HAP-1 (cell line): Measurements from ENCODE around the gene COL4A1.

Experiments used
- DNase-seq, 2 experiments: peaks; one replicate each; pipeline ENCODE4 v3.0.0-alpha.2; 2016 to 2020; ENCODE audit warnings: low spot score in 2 of 2
- H3K27me3 ChIP-seq: fragments of 250-450 bp; sonication (Bioruptor Pico); 2 replicates; pipeline ENCODE4 v1.5.1; 2020; ENCODE audit warnings: low read depth, mild to moderate bottlenecking, moderate library complexity
- H3K36me3 ChIP-seq: fragments of 250-450 bp; sonication (Bioruptor Pico); replicated peaks from 2 replicates; pipeline ENCODE4 v1.5.1; 2020; ENCODE audit warnings: mild to moderate bottlenecking
- H3K4me1 ChIP-seq: fragments of 250-450 bp; sonication (Bioruptor Pico); 2 replicates; pipeline ENCODE4 v1.5.1; 2020; ENCODE audit warnings: mild to moderate bottlenecking
- H3K4me3 ChIP-seq: fragments of 250-450 bp; sonication (Bioruptor Pico); 2 replicates; pipeline ENCODE4 v1.5.1; 2020; ENCODE audit warnings: mild to moderate bottlenecking, moderate library complexity
- H3K9me3 ChIP-seq: fragments of 250-450 bp; sonication (Bioruptor Pico); 2 replicates; pipeline ENCODE4 v1.5.1; 2020; ENCODE audit warnings: mild to moderate bottlenecking, moderate library complexity
- in situ Hi-C: fragments of 300-500 bp; cut with MboI; formaldehyde crosslinking; loops from 3 replicates; pipeline ENCODE4 v1.14.3; 2020; ENCODE audit warnings: low sequenced_read_pairs, inconsistent platforms, mixed read lengths

COL4A1 gene

DNA sequence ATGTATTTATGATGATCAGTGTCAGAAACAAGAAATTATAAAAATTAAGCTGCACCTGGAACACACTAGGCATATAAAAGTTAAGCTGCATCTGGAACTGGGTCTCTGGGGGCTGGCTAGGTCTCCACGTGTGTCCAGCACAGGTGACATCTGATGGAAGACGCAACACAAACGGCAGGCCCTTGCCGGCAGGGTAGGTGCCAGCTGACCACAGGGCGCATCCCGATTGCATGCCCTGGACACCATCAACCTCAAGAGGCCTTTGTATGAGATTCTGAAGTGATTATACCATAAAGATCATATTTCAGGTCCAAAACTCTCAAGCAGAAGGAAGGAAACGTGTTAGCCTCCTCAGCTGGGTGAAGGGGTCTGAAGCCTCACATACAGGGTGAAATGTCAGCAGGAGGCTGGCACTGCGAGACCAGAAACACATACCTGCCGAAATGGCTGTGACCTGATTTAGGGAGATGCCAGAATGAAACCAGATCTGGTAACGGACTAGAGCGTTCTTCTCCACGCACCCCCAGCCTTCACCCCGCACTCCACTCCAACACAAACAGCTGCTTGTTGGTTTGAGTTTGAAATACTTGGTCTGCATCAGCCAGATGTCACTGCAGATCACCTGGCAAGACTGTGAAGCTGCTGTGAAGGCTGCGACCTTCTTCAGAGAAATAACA is 37.3 kb downstream of the COL4A1 start:
- no peak for DNase-seq
- Histone ChIP-seq H3K36me3 (no peaks in the 10 kb centered on the region), H3K4me3 (no peak overlapping the region), H3K4me1 (no peaks in the 10 kb centered on the region), H3K9me3 (no peaks in the 10 kb centered on the region), H3K27me3 (no peaks in the 10 kb centered on the region)
- in situ Hi-C loops = no loop called here

DNA sequence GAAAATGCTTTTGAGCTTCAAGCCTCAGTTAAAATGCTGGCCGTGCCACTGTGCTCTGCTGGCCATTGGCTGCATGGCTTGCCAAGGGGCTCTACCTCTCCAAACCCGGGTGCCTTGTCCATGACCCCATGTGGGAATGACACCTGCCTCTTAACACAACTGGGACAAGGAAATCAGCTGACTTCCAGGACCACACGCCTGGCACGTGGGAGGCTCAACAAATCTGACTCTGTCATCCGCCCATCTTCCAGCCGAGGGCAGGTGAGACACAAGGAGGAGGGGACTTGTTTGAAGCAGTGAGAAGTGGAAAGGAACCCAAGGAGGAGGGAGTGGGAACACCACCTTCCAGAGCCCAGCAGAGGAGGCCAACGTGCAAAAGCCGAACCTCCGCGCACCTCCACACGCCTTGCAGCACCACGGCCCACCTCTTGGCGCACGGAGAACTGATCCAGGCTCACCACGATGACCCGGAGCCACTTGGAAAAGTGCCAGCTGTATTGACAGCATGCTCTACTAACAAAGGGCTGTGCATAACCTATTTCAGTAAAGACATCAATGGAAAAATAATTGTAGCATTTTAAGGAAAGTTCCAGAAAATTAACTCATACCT is 38.3 kb downstream of the COL4A1 start:
- Histone ChIP-seq H3K4me3 (no peak overlapping the region), H3K36me3 (no peaks in the 10 kb centered on the region), H3K27me3 (no peaks in the 10 kb centered on the region), H3K4me1 (no peaks in the 10 kb centered on the region), H3K9me3 (no peaks in the 10 kb centered on the region)
- in situ Hi-C loops = no loop called here
- no peak for DNase-seq

DNA sequence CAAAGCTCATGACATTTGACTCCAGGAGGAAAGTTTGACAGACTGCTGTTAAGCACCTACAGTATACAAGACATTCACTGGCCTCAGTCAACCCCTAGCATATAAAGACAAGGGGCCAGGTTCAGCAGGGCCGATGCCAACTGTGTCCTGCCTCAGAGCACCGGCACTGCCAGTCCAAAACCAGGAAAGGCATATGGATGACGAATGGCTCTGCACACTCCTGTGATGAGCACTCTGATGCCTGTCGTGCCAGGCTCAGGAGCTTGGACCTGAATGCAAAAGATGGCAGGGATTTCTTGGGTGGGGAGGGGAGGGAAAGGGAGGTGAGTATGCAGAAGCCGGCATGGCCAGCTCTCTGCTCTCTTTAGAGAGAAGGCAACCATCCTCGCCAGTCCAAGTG is 38.9 kb downstream of the COL4A1 start:
- no peak for DNase-seq
- in situ Hi-C loops = no loop called here

DNA sequence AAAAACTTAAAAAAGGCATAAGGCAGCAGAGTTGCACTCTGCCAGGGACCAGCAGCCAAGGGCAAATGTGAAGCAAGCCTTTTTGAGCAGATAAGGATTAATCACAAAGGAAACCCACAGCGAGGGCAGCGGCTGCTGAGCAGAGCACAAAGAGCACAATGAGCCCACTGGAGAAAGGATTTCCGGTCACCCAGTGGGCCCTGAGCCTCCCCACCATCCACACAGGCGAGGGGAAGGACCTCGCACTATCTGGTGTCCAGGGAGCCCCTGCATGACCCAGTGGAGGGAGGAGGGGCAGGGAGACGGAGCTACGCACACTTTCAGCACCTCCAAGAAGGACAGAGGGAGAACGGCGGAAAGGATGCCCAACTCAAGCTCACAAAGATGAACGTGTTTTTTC is 40.0 kb downstream of the COL4A1 start:
- DNase-seq = no peak
- in situ Hi-C loops = no loop called here
- H3K27me3 ChIP-seq = no peaks in the 10 kb centered on the region
- no peaks in the 10 kb centered on the region for H3K4me1 ChIP-seq
- no peaks in the 10 kb centered on the region for H3K36me3 ChIP-seq
- no peaks in the 10 kb centered on the region for H3K9me3 ChIP-seq
- H3K4me3 ChIP-seq = no peak overlapping the region

More for the DNA sequence above, 38.9 kb downstream of the COL4A1 start:
- Histone ChIP-seq H3K4me1 (no peaks in the 10 kb centered on the region), H3K4me3 (no peak overlapping the region), H3K9me3 (no peaks in the 10 kb centered on the region), H3K27me3 (no peaks in the 10 kb centered on the region), H3K36me3 (no peaks in the 10 kb centered on the region)

DNA sequence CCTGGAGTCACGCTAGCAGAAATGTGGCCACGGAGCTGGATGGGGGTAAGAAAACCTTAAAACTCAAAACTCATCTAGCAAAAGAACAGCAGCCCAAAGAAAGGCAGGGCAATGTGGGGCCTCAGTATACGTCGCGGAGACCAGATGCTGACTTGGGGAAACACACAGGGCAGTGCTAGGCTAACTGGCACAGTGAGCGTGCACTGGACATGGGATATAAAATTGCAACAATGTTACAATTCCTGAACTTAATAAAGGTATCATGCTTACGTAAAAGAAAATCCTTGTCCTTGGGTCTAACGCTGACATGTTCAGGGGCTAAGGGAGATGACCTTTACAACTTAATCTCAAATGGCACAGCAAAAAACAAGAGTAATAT is 40.5 kb downstream of the COL4A1 start:
- Histone ChIP-seq H3K27me3 (no peaks in the 10 kb centered on the region), H3K9me3 (no peaks in the 10 kb centered on the region), H3K4me3 (no peak overlapping the region), H3K4me1 (no peaks in the 10 kb centered on the region), H3K36me3 (no peaks in the 10 kb centered on the region)
- DNase-seq = no peak
- in situ Hi-C loops = no loop called here

DNA sequence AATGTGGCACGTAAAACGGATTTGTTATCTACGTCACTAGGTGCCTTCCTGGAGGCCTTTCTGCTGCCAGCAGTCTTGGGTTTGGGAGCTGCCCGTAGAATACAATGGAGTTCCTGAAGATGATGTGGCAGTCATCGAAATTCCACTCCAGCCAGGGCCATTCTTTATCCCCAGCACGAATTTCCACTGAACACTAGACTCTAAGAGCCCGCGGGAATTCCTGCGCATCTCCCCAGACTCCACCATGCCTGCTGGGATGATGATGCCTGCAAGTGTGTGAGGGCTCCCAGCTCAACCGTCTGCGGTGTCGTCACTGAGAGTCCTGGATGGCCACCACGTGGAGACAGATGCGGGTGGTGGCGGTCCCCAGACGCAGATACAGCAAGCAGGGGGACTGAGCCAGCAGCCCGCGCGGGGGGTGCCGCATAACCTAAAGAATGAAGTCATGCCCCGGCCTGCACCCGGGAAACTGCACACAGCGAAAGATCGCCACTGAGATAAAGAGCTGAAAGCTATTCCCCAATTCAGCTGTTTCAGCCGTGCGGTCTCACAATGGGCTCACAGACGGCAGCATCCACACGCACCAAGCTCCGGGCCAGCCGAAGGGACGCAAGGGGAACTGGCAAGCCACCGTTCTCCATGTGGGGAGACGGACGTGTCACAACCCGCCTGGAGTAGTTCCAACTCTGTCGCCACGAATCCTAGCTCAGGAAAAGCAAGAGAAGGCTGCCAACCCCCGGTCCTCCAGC is 41.1 kb downstream of the COL4A1 start:
- Histone ChIP-seq H3K36me3 (no peaks in the 10 kb centered on the region), H3K4me3 (no peak overlapping the region), H3K4me1 (no peaks in the 10 kb centered on the region), H3K27me3 (no peaks in the 10 kb centered on the region), H3K9me3 (no peaks in the 10 kb centered on the region)
- in situ Hi-C loops = no loop called here
- DNase-seq = no peak

DNA sequence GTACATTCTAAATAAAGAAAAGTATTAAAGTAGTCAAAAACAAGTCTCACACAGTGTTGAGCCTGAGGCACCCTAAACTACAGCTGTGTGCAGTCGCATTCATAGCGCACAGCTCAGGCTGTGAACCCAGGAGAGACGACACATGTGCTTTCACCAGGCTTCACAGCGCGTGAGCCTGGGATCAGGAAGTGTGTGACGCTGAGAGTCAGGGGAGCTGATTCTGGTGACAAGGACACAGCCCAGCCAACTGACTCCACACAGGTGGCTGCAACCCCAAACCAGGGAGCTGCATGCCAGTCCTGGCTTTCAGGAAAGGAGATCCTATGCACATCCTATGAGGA is 41.6 kb downstream of the COL4A1 start:
- DNase-seq = no peak
- Histone ChIP-seq H3K36me3 (no peaks in the 10 kb centered on the region), H3K9me3 (no peaks in the 10 kb centered on the region), H3K4me3 (no peak overlapping the region), H3K27me3 (no peaks in the 10 kb centered on the region), H3K4me1 (no peaks in the 10 kb centered on the region)
- in situ Hi-C loops = no loop called here

DNA sequence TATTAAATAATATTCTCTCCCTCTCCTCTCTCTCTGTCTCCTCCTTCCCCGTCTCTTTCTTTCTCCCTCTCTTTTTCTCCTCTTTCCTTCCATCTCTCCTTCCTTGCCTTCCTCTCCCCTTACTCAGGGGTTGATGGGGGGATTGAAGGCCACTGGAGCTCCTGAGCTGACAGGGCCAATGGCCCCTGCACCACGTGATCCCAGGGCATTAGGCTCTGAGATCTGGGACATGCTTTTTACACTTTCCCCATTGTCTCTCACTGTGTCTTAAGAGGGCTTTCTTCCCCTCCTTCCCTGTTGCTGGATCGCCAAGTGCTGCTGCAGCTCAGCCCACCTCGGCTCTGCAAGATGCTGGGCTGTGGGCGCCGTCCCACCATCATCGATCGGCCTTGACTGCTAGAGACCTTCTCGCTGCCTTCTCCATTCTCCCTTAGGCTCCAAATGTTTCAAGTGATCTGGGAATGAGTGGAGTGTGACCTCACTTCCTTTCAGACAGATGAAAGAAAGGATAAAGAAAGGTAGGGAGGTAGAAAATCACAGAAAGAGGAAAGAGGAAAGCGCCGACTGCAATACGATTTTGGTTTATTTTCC is 42.2 kb downstream of the COL4A1 start:
- DNase-seq = no peak
- in situ Hi-C loops = no loop called here
- no peaks in the 10 kb centered on the region for H3K36me3 ChIP-seq
- no peaks in the 10 kb centered on the region for H3K9me3 ChIP-seq
- H3K4me1 ChIP-seq = no peaks in the 10 kb centered on the region
- no peak overlapping the region for H3K4me3 ChIP-seq
- no peaks in the 10 kb centered on the region for H3K27me3 ChIP-seq

DNA sequence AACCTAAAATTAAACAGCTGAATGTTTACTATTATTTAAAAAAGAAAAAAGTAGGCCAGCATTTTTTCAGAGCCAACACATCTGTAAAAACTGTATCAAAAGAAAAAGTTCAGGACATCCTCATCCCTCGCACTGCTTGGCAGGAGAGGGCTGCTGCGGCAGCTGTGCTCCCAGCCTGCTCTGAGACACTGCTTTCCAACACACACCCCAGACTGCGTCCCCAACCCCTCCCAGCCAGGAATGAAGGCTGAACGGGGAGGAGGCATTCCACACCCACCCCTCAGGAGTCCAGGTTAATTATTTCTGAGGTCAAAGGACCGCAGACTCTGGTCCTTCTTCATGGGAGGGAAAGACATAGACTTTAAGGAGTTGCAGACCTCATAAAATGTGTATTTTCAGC is 43.1 kb downstream of the COL4A1 start:
- Histone ChIP-seq H3K4me3 (no peak overlapping the region), H3K4me1 (no peaks in the 10 kb centered on the region), H3K27me3 (no peaks in the 10 kb centered on the region), H3K36me3 (no peaks in the 10 kb centered on the region), H3K9me3 (no peaks in the 10 kb centered on the region)
- DNase-seq = no peak
- in situ Hi-C loops = no loop called here

DNA sequence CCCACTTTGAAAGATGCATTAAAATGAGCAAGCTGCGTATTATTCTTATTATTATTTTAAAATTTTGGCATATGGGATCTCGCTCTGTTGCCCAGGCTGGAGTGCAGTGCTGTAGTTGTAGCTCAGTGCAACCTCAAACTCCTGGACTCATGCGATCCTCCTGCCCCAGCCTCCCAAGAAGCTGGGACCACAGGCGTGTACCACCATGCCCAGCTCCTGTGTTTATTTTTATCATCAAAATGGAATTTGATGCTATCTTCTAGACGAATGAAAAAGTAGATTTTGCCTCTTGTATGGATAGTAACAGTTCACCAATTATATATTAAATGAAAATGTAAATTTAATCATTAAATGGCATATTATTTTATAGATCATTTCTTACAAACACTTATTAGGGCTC is 43.6 kb downstream of the COL4A1 start:
- no peaks in the 10 kb centered on the region for H3K36me3 ChIP-seq
- H3K27me3 ChIP-seq = no peaks in the 10 kb centered on the region
- no peaks in the 10 kb centered on the region for H3K9me3 ChIP-seq
- H3K4me1 ChIP-seq = no peaks in the 10 kb centered on the region
- no peak for DNase-seq
- in situ Hi-C loops = no loop called here
- H3K4me3 ChIP-seq = no peak overlapping the region

DNA sequence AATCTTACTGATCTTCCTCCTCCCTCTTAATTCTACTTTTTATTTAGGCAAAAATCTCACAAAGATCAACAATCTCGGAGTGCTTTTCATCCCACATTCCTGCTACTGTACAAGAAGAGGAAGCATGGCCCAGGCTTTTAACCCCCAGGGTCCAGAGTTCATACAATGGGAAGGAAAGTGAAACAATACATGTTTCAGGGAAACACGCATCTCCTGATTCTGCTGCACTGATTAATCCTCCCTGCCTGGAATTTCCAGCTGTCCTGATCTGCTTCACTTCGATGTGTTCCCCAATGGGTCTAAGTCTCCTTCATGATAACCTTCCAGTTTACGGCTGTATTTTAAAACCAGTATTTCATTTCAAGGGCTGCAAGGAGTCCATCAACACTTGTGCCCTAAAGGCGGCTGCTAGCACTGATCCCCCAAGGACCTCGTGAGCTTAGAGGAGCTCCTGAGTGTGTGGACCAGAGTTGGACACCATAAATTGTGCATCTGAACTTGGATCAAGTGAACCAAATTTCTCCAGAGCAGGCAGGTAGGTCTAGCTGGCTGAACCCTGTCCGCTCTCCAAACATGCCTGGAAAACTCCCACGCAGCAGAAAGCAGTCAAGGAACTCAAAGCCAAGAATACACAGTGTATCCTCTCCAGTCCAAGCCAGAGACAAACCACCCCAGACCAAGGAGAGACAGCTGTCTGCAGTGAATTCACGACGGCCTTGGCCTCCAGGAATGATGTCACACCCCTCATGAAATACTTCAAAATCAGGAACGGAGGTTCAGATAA is 44.3 kb downstream of the COL4A1 start:
- in situ Hi-C loops = no loop called here
- Histone ChIP-seq H3K4me1 (no peaks in the 10 kb centered on the region), H3K9me3 (no peaks in the 10 kb centered on the region), H3K36me3 (no peaks in the 10 kb centered on the region), H3K4me3 (no peak overlapping the region), H3K27me3 (no peaks in the 10 kb centered on the region)
- DNase-seq = no peak

DNA sequence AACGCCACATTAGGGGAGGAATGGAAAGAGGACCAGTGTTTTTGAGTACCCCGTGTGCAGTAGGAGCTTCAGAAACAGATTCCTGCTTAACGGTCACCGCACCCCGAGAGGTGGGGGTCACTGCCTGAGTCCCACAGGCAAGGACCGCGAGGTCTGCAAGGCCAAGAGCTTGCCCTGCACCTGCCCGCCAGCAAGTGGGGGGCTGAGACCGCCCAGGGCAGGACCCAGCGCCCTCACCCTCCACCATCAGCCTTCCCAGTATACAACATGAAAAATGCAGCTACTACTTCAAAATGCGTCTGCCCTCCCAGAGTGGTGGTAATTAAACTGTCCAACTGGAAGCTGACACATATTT is 44.9 kb downstream of the COL4A1 start:
- Histone ChIP-seq H3K9me3 (no peaks in the 10 kb centered on the region), H3K4me3 (no peak overlapping the region), H3K36me3 (no peaks in the 10 kb centered on the region), H3K27me3 (no peaks in the 10 kb centered on the region), H3K4me1 (no peaks in the 10 kb centered on the region)
- no peak for DNase-seq
- in situ Hi-C loops = no loop called here

DNA sequence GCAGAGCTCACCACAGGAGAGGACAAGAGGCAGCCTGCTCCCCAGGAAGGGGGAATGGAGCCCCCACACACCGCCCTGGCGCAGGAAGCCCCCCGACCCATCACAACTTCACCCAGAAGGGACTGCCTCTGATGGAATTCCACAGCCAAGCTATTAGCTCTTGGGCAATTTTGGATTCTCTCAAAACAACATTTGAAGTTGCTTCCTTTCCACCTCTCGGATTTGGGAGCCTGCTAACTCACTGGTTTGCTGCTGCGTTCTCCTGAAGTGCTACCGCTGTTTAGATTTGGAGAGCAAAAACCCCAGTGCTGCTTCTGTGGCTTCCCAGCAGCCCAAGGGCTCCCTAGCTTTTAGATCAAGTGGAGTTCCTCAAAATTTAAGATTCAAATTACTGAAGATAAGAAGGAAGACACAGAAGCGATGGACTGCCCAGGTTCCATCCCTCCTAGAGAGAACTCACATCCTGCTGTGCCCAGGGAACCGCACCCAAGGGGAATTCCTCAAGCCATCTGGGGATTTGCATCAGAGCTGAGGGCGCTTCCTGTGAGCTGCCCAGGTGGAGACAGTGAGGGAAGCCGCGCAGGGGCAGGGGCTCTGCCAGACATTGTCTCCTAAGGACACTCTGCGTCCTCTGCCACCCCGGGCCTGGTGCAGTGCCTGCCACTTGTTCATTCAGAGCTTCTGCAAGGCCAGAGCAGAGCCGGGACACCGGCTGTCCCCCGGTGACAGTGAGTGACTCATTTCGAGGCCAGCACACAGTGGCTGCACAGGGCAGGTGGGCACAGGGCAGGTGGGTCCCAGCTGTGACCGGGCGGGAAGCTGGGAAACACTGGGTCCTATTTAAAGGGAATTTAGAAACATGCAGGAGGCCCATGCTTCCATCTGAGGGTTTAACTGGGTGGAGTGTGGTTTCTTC is 45.5 kb downstream of the COL4A1 start:
- no peak for DNase-seq
- H3K4me1 ChIP-seq = no peaks in the 10 kb centered on the region
- no peak overlapping the region for H3K4me3 ChIP-seq
- H3K9me3 ChIP-seq = no peaks in the 10 kb centered on the region
- H3K36me3 ChIP-seq = no peaks in the 10 kb centered on the region
- in situ Hi-C loops = no loop called here
- H3K27me3 ChIP-seq = no peaks in the 10 kb centered on the region
